Calu3 (cell line): Measurements from ENCODE around the gene ALK. TPM values are rescaled to one million over a fixed set of nuclear protein-coding genes. Genes with fewer than 3 reads are reported as not detected.

Source experiments
- BruUV-seq: library from RNA; stranded (reverse); fragments of 400-500 nt; replicated peaks from 2 replicates; lab custom pipeline; 2021; lab: Mats Ljungman, UMichigan
- CTCF ChIA-PET: fragments of 300-600 bp; sonication (Branson Sonifier 250); formaldehyde crosslinking; loops from one replicate; lab custom pipeline; 2022; ENCODE audit warnings: antibody characterized with exemption; lab: Charles Lee
- DNase-seq: peaks from one replicate; pipeline ENCODE4 v3.0.0; 2022
- H3K27ac Mint-ChIP-seq: one replicate; pipeline ENCODE4 v1.8.0; 2022; ENCODE audit warnings: mixed read lengths; ENCODE audit not compliant: unreplicated experiment
- H3K27me3 Mint-ChIP-seq: one replicate; pipeline ENCODE4 v1.8.0; 2022; ENCODE audit warnings: mixed read lengths; ENCODE audit not compliant: unreplicated experiment
- H3K36me3 Mint-ChIP-seq: one replicate; pipeline ENCODE4 v1.8.0; 2022; ENCODE audit warnings: mild to moderate bottlenecking, moderate library complexity, mixed read lengths; ENCODE audit not compliant: insufficient read depth, unreplicated experiment
- H3K4me1 Mint-ChIP-seq: one replicate; pipeline ENCODE4 v1.8.0; 2022; ENCODE audit warnings: mild to moderate bottlenecking, low read depth, mixed read lengths; ENCODE audit not compliant: unreplicated experiment
- H3K4me3 Mint-ChIP-seq: one replicate; pipeline ENCODE4 v1.8.0; 2022; ENCODE audit warnings: mild to moderate bottlenecking, low read depth, moderate library complexity, mixed read lengths; ENCODE audit not compliant: unreplicated experiment
- H3K9me3 Mint-ChIP-seq: one replicate; pipeline ENCODE4 v1.8.0; 2022; ENCODE audit warnings: low read depth, mixed read lengths; ENCODE audit not compliant: unreplicated experiment
- intact Hi-C: fragments of 100-400 bp; cut with micrococcal nuclease; formaldehyde crosslinking; loops from one replicate; pipeline ENCODE4 v1.10.0; 2022; ENCODE audit not compliant: unreplicated experiment
- total RNA-seq: library from RNA; stranded (reverse); gene quantifications from 2 replicates; pipeline ENCODE4 v1.2.3, GENCODE V29; 2022
- TF ChIP-seq, protein P1 (sequence below): fragments of 200-600 bp; IDR thresholded peaks from one replicate; pipeline ENCODE4 v1.8.0; 2022; ENCODE audit warnings: antibody characterized with exemption; ENCODE audit not compliant: unreplicated experiment

ALK gene
- total RNA-seq, 1 experiment from 2014 or later: not detected

DNA sequence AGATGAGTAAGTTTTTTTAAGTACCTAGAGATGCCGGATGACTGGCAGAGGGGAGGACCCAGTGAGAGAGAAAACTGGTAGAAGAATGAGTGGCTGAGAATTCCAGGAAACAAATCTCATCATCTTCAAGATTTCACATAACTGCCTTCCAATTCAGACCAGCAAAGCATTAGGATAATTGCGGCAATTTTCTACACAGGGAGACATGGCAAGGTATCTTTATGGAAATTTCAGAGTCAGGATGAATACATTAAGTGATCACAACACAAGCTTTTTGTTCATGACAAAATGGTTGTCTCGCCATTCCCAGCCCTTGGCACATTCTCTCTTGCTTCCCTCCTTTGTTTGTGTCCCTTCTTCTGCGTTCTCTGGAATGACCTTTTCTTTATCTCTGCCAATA, 82.1 kb downstream of the ALK start:
- no peaks in the 10 kb centered on the region for H3K4me1 Mint-ChIP-seq
- CTCF ChIA-PET: no interaction called here
- TF ChIP-seq, protein P1, sequence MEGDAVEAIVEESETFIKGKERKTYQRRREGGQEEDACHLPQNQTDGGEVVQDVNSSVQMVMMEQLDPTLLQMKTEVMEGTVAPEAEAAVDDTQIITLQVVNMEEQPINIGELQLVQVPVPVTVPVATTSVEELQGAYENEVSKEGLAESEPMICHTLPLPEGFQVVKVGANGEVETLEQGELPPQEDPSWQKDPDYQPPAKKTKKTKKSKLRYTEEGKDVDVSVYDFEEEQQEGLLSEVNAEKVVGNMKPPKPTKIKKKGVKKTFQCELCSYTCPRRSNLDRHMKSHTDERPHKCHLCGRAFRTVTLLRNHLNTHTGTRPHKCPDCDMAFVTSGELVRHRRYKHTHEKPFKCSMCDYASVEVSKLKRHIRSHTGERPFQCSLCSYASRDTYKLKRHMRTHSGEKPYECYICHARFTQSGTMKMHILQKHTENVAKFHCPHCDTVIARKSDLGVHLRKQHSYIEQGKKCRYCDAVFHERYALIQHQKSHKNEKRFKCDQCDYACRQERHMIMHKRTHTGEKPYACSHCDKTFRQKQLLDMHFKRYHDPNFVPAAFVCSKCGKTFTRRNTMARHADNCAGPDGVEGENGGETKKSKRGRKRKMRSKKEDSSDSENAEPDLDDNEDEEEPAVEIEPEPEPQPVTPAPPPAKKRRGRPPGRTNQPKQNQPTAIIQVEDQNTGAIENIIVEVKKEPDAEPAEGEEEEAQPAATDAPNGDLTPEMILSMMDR: no peak
- H3K27me3 Mint-ChIP-seq: peaks cover 94% of the 10 kb centered on the region
- intact Hi-C loops: no loop called here
- peaks cover 7% of the 10 kb centered on the region for H3K9me3 Mint-ChIP-seq
- no peak overlapping the region for H3K4me3 Mint-ChIP-seq
- no peaks in the 10 kb centered on the region for H3K36me3 Mint-ChIP-seq
- no peak for DNase-seq
- no peak overlapping the region for H3K27ac Mint-ChIP-seq
- BruUV-seq: no TSS peak

DNA sequence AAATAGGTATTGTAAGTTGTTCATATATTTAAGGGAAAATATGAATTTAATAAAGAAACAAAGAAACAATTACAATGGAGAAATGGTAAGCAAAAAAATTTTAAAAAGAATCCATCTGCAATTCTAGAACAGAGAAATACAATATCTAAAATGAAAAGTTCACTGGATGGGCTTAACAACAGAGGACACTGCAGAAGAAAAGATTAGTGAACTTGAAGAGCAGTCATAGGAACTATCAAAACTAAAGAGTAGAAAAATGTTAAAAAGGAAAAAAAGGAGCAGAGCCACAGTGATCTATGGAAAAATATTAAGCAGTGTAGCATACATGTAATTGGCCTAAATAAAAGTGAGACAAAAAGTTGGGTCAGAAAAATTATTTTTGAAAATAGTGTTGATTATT, 83.5 kb downstream of the ALK start:
- BruUV-seq: no TSS peak
- H3K36me3 Mint-ChIP-seq: no peaks in the 10 kb centered on the region
- H3K9me3 Mint-ChIP-seq: peaks cover 7% of the 10 kb centered on the region
- TF ChIP-seq, protein P1: no peak
- no peak for DNase-seq
- H3K27me3 Mint-ChIP-seq: peaks cover 94% of the 10 kb centered on the region
- H3K27ac Mint-ChIP-seq: no peak overlapping the region
- CTCF ChIA-PET: no interaction called here
- H3K4me3 Mint-ChIP-seq: no peak overlapping the region
- no peaks in the 10 kb centered on the region for H3K4me1 Mint-ChIP-seq
- intact Hi-C loops: no loop called here

DNA sequence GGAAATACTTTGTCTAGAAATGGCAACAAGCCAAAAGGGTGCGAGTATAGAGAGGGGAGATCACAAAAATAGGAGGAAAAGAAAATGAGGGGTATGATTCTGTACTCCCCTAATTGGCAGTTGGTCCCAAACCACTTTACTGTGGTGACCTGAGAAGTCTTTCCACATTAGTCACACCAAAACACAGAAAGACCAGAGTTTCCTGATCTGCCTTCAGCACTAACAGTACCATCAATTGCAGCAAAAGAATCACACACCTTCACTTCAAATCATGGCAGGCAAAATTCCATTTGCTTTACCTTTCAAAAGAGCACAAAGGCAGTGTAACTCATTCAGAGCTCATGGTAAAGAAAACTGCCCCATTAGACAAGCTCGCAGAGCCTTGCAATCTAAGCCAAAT, 86.8 kb downstream of the ALK start:
- no peak overlapping the region for H3K4me3 Mint-ChIP-seq
- BruUV-seq: no TSS peak
- no peaks in the 10 kb centered on the region for H3K36me3 Mint-ChIP-seq
- H3K27ac Mint-ChIP-seq: no peak overlapping the region
- no peaks in the 10 kb centered on the region for H3K4me1 Mint-ChIP-seq
- peaks cover 7% of the 10 kb centered on the region for H3K9me3 Mint-ChIP-seq
- H3K27me3 Mint-ChIP-seq: peaks cover 91% of the 10 kb centered on the region
- CTCF ChIA-PET: no interaction called here
- intact Hi-C loops: no loop called here
- TF ChIP-seq, protein P1: no peak
- DNase-seq: no peak

DNA sequence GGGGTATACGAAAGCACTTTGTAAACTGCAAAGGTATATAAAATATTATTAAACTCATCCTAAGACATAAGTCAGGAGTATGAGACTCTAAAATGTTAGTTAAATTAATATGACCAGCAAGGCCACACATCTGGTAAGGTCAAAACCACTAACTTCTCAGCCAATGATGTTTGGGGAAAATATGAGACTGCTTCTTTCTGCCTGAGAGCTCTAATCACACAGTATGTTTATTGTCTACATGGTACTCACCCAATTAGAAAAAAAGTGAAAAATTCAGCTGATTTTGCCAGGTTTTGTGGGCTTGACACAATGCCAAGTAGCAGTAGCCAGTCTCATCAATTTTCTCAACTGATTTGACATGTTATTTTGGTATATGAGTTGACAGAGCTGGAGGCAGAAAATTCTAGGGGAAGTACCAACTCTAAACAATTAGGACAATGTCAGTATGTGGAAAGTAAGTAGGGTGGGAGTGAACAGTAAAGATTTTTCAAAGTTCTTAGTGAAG, 87.3 kb downstream of the ALK start:
- H3K27me3 Mint-ChIP-seq: peaks cover 86% of the 10 kb centered on the region
- no TSS peak for BruUV-seq
- intact Hi-C loops: no loop called here

More for the DNA sequence above, 87.3 kb downstream of the ALK start:
- Mint-ChIP-seq H3K36me3 (no peaks in the 10 kb centered on the region), H3K27ac (no peak overlapping the region), H3K4me1 (no peaks in the 10 kb centered on the region), H3K4me3 (no peak overlapping the region), H3K9me3 (peaks cover 7% of the 10 kb centered on the region)
- CTCF ChIA-PET: no interaction called here
- TF ChIP-seq, protein P1: no peak
- DNase-seq: no peak
